Osteoblast (primary cell): ENCODE results near the gene FHIT. TPM values are rescaled to one million over a fixed set of nuclear protein-coding genes. Genes with fewer than 3 reads are reported as not detected.
A peak's percentile ranks its signal among the peaks of the same experiment; 100 is the strongest.

Experiments
- DNase-seq: peaks from one replicate; pipeline ENCODE4 v3.0.0; 2011; ENCODE audit warnings: low spot score, mixed read lengths; ENCODE audit not compliant: insufficient read length; ENCODE audit errors: missing footprints
- H2AFZ ChIP-seq: 2 replicates; pipeline ENCODE4 v1.6.0; 2011; ENCODE audit warnings: mild to moderate bottlenecking, low read length
- H3K27ac ChIP-seq: 2 replicates; pipeline ENCODE4 v1.5.1; 2011; ENCODE audit warnings: mild to moderate bottlenecking, low read depth, low read length, moderate library complexity
- H3K27me3 ChIP-seq: 2 replicates; pipeline ENCODE4 v1.6.0; 2012; ENCODE audit warnings: mild to moderate bottlenecking, control low read depth, inconsistent platforms, low read length, moderate library complexity; ENCODE audit not compliant: insufficient read depth
- H3K36me3 ChIP-seq: 2 replicates; pipeline ENCODE4 v1.5.1; 2011; ENCODE audit warnings: mild to moderate bottlenecking, low read length, control low read depth, moderate library complexity; ENCODE audit not compliant: insufficient read depth
- H3K4me1 ChIP-seq: 2 replicates; pipeline ENCODE4 v1.5.1; 2011; ENCODE audit warnings: mild to moderate bottlenecking, low read length, control low read depth, moderate library complexity; ENCODE audit not compliant: insufficient read depth
- H3K4me2 ChIP-seq: 2 replicates; pipeline ENCODE4 v1.6.0; 2011; ENCODE audit warnings: mild to moderate bottlenecking, low read length; ENCODE audit not compliant: insufficient read depth
- H3K4me3 ChIP-seq: fragments of 200-600 bp; sonication (generic); 3 replicates; pipeline ENCODE4 v1.5.1; 2012; ENCODE audit warnings: mild to moderate bottlenecking, low read length, inconsistent platforms; ENCODE audit not compliant: insufficient read depth
- H3K79me2 ChIP-seq: 2 replicates; pipeline ENCODE4 v1.6.0; 2012; ENCODE audit warnings: mild to moderate bottlenecking, low read length, control low read depth, inconsistent platforms; ENCODE audit not compliant: insufficient read depth
- H3K9me3 ChIP-seq: 2 replicates; pipeline ENCODE4 v1.5.1; 2011; ENCODE audit warnings: low read depth, low read length, control low read depth
- H4K20me1 ChIP-seq: 2 replicates; pipeline ENCODE4 v1.6.0; 2012; ENCODE audit warnings: mild to moderate bottlenecking, low read length, control low read depth; ENCODE audit not compliant: insufficient read depth
- total RNA-seq: library from RNA; depleted of rRNA; stranded (reverse); fragments of >200 nt; gene quantifications from 2 replicates; pipeline ENCODE4 v1.2.3, GENCODE V29; 2012
- TF ChIP-seq, protein P1 (sequence below): IDR thresholded peaks from 2 replicates; pipeline ENCODE4 v1.5.1; 2011; ENCODE audit warnings: mild to moderate bottlenecking, low read depth, low read length, moderate library complexity; ENCODE audit errors: extremely low read depth

Gene FHIT
- total RNA-seq, 1 donor: 3.3 TPM

DNA sequence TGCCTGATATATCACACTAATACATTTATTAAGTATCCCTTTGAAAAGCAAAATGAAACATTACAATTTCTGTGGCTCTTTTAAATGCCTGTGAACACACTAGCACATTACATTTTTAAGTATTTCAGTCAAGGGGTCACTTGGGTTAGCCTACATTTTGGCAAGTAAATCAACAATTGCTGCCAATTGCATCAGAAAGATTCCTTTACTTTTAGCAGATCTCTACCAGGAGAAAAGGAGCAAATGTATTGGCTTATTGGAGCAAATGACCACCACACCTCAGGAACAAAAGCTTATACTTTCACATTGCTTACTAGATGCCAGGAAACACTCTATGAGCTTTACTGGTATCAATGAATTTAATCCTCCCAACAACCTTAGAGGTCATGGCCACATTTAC, 947.1 kb downstream of the FHIT start:
- H3K27me3 ChIP-seq: no peaks in the 10 kb centered on the region
- H2AFZ ChIP-seq: no peak overlapping the region
- no peaks in the 10 kb centered on the region for H3K4me1 ChIP-seq
- TF ChIP-seq, protein P1, sequence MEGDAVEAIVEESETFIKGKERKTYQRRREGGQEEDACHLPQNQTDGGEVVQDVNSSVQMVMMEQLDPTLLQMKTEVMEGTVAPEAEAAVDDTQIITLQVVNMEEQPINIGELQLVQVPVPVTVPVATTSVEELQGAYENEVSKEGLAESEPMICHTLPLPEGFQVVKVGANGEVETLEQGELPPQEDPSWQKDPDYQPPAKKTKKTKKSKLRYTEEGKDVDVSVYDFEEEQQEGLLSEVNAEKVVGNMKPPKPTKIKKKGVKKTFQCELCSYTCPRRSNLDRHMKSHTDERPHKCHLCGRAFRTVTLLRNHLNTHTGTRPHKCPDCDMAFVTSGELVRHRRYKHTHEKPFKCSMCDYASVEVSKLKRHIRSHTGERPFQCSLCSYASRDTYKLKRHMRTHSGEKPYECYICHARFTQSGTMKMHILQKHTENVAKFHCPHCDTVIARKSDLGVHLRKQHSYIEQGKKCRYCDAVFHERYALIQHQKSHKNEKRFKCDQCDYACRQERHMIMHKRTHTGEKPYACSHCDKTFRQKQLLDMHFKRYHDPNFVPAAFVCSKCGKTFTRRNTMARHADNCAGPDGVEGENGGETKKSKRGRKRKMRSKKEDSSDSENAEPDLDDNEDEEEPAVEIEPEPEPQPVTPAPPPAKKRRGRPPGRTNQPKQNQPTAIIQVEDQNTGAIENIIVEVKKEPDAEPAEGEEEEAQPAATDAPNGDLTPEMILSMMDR: no peak
- H3K79me2 ChIP-seq: no peaks in the 10 kb centered on the region
- H3K4me2 ChIP-seq: no peak overlapping the region
- H3K36me3 ChIP-seq: no peaks in the 10 kb centered on the region
- H3K27ac ChIP-seq: no peak overlapping the region
- H3K9me3 ChIP-seq: no peaks in the 10 kb centered on the region
- H4K20me1 ChIP-seq: no peaks in the 10 kb centered on the region
- no peak for DNase-seq
- no peak overlapping the region for H3K4me3 ChIP-seq

DNA sequence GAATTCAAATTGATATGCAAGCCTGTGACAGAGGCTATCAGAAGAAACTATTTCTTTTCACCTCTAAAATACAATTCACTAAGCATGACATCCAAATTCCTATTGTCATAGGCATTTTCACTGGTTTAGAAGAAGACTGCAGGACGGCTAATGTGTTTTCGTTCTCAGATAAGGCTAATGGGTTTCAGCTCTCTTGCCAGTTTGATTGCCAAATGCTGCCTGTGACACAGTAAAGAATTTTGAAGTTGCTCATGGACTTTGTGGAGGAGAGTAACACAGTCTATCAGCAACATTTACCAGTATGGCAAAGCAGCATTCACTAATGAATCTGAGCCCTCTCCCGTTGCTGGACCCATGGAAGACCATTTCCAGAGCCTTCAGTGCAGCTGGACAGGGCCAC, 948.1 kb downstream of the FHIT start:
- DNase-seq: no peak
- H4K20me1 ChIP-seq: no peaks in the 10 kb centered on the region
- H3K4me3 ChIP-seq: no peak overlapping the region
- no peaks in the 10 kb centered on the region for H3K36me3 ChIP-seq
- H3K27me3 ChIP-seq: no peaks in the 10 kb centered on the region
- H2AFZ ChIP-seq: no peak overlapping the region
- H3K27ac ChIP-seq: no peak overlapping the region
- no peaks in the 10 kb centered on the region for H3K4me1 ChIP-seq
- TF ChIP-seq, protein P1: no peak
- no peak overlapping the region for H3K4me2 ChIP-seq
- H3K9me3 ChIP-seq: no peaks in the 10 kb centered on the region
- no peaks in the 10 kb centered on the region for H3K79me2 ChIP-seq

DNA sequence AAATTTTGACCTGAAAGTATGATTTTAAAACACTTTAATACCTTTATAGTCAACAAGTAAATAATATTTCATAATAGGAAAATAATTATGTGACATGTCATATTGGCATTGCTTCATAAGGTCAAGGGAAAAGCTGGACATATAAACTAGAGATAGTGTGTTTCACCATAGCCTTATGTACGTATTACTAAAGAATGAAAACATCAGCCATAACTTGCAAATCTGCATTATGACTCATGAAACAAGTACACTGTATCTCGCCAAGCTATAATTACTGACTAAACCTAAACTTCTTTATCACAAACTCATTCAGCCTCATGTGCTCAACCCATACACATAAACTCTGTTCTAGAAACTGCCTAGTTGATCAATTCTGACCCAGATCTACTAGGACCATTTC, 950.1 kb downstream of the FHIT start:
- no peaks in the 10 kb centered on the region for H3K36me3 ChIP-seq
- DNase-seq: peak; percentile 3
- no peaks in the 10 kb centered on the region for H3K9me3 ChIP-seq
- no peak overlapping the region for H3K4me2 ChIP-seq
- no peaks in the 10 kb centered on the region for H3K79me2 ChIP-seq
- no peaks in the 10 kb centered on the region for H4K20me1 ChIP-seq
- no peak overlapping the region for H2AFZ ChIP-seq
- TF ChIP-seq, protein P1: no peak
- H3K27ac ChIP-seq: no peak overlapping the region
- H3K27me3 ChIP-seq: no peaks in the 10 kb centered on the region
- H3K4me3 ChIP-seq: no peak overlapping the region
- H3K4me1 ChIP-seq: no peaks in the 10 kb centered on the region

DNA sequence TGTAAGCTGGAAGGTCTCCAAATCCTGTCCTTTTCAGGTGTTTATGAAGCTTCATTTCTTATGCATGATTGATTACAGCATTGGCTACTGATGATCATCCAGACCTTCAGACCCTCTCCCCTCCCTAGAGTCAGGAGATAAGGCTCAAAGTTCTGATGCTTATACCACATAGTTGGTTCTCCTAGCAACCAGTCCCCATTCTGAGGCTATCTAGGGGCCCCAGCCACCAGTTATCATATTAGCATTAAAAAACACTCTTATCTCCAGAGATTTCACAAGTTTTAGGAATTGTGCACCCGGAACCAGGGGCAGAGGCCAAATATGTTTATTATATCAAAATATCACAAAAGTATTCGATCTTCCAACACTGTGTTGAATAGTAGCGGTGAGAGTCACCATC, 953.1 kb downstream of the FHIT start:
- no peak overlapping the region for H3K27ac ChIP-seq
- no peak overlapping the region for H2AFZ ChIP-seq
- TF ChIP-seq, protein P1: no peak
- H3K27me3 ChIP-seq: no peaks in the 10 kb centered on the region
- H3K4me3 ChIP-seq: no peak overlapping the region
- no peak for DNase-seq
- H3K4me1 ChIP-seq: peaks cover 2% of the 10 kb centered on the region
- no peaks in the 10 kb centered on the region for H3K9me3 ChIP-seq
- H3K36me3 ChIP-seq: no peaks in the 10 kb centered on the region
- no peaks in the 10 kb centered on the region for H4K20me1 ChIP-seq
- no peaks in the 10 kb centered on the region for H3K79me2 ChIP-seq
- no peak overlapping the region for H3K4me2 ChIP-seq
